Neural progenitor cell (in vitro differentiated cells): ENCODE results near the gene TSC2. TPM values are rescaled to one million over a fixed set of nuclear protein-coding genes. Genes with fewer than 3 reads are reported as not detected.

Source experiments
- DNase-seq: peaks from one replicate; pipeline ENCODE4 v3.0.0-alpha.2; 2016; ENCODE audit warnings: low spot score
- H2AFZ ChIP-seq: fragments of 200-600 bp; sonication (generic); replicated peaks from 2 replicates; pipeline ENCODE4 v1.6.1; 2016; ENCODE audit warnings: antibody characterized with exemption
- H3F3A ChIP-seq: fragments of 200-600 bp; sonication (generic); 2 replicates; pipeline ENCODE4 v1.6.1; 2016; ENCODE audit warnings: antibody characterized with exemption, low read depth
- H3K27ac ChIP-seq: fragments of 200-600 bp; sonication (generic); 2 replicates; pipeline ENCODE4 v1.5.1; 2016; ENCODE audit warnings: mild to moderate bottlenecking
- H3K27me3 ChIP-seq: fragments of 200-600 bp; sonication (generic); 2 replicates; pipeline ENCODE4 v1.6.1; 2016; ENCODE audit warnings: mild to moderate bottlenecking, moderate library complexity
- H3K36me3 ChIP-seq: fragments of 200-600 bp; sonication (generic); 2 replicates; pipeline ENCODE4 v1.5.1; 2016
- H3K4me1 ChIP-seq: fragments of 200-600 bp; sonication (generic); 2 replicates; pipeline ENCODE4 v1.6.1; 2016; ENCODE audit warnings: mixed run types
- H3K4me2 ChIP-seq: fragments of 200-600 bp; sonication (generic); 2 replicates; pipeline ENCODE4 v1.6.1; 2016
- H3K4me3 ChIP-seq: fragments of 200-600 bp; sonication (generic); 2 replicates; pipeline ENCODE4 v1.5.1; 2016
- H3K79me2 ChIP-seq: fragments of 200-600 bp; sonication (generic); 2 replicates; pipeline ENCODE4 v1.6.1; 2016; ENCODE audit warnings: low read depth
- H3K9ac ChIP-seq: fragments of 200-600 bp; sonication (generic); 2 replicates; pipeline ENCODE4 v1.6.1; 2016
- H3K9me3 ChIP-seq: fragments of 200-600 bp; sonication (generic); 2 replicates; pipeline ENCODE4 v1.5.1; 2016; ENCODE audit warnings: low read depth
- H4K20me1 ChIP-seq: fragments of 200-600 bp; sonication (generic); 2 replicates; pipeline ENCODE4 v1.6.1; 2016; ENCODE audit warnings: low read depth
- H3K27ac Mint-ChIP-seq: 3 replicates; pipeline ENCODE4 v1.8.0; 2021; ENCODE audit warnings: mixed read lengths
- H3K27me3 Mint-ChIP-seq: 2 replicates; pipeline ENCODE4 v1.8.0; 2022; ENCODE audit warnings: low read depth, mild to moderate bottlenecking, inconsistent platforms, moderate library complexity, mixed read lengths; ENCODE audit not compliant: insufficient read depth
- H3K36me3 Mint-ChIP-seq: 3 replicates; pipeline ENCODE4 v1.8.0; 2021; ENCODE audit warnings: mixed read lengths
- H3K4me1 Mint-ChIP-seq: 3 replicates; pipeline ENCODE4 v1.8.0; 2021; ENCODE audit warnings: mixed read lengths
- H3K4me3 Mint-ChIP-seq: 3 replicates; pipeline ENCODE4 v1.8.0; 2021; ENCODE audit warnings: mild to moderate bottlenecking, moderate library complexity, mixed read lengths
- H3K9me3 Mint-ChIP-seq: 3 replicates; pipeline ENCODE4 v1.8.0; 2020; ENCODE audit warnings: mixed read lengths
- EZH2 ChIP-seq: fragments of 200-600 bp; sonication (generic); IDR thresholded peaks from 2 replicates; pipeline ENCODE4 v1.6.1; 2017; ENCODE audit warnings: antibody characterized with exemption, mild to moderate bottlenecking, moderate library complexity
- EZH2phosphoT487 ChIP-seq: fragments of 200-600 bp; sonication (generic); IDR thresholded peaks from 2 replicates; pipeline ENCODE4 v1.6.1; 2017; ENCODE audit warnings: antibody characterized with exemption
- total RNA-seq: library from RNA; depleted of rRNA; stranded (reverse); fragments of >200 nt; gene quantifications from 2 replicates; pipeline ENCODE4 v1.2.3, GENCODE V29; 2015; ENCODE audit warnings: low replicate concordance
- TF ChIP-seq, protein P1 (sequence below): fragments of 200-600 bp; sonication (generic); IDR thresholded peaks from 2 replicates; pipeline ENCODE4 v1.5.1; 2017; ENCODE audit warnings: antibody characterized with exemption, mild to moderate bottlenecking

Gene TSC2
- total RNA-seq, 1 donor from 2014 or later: 55.1 TPM

DNA sequence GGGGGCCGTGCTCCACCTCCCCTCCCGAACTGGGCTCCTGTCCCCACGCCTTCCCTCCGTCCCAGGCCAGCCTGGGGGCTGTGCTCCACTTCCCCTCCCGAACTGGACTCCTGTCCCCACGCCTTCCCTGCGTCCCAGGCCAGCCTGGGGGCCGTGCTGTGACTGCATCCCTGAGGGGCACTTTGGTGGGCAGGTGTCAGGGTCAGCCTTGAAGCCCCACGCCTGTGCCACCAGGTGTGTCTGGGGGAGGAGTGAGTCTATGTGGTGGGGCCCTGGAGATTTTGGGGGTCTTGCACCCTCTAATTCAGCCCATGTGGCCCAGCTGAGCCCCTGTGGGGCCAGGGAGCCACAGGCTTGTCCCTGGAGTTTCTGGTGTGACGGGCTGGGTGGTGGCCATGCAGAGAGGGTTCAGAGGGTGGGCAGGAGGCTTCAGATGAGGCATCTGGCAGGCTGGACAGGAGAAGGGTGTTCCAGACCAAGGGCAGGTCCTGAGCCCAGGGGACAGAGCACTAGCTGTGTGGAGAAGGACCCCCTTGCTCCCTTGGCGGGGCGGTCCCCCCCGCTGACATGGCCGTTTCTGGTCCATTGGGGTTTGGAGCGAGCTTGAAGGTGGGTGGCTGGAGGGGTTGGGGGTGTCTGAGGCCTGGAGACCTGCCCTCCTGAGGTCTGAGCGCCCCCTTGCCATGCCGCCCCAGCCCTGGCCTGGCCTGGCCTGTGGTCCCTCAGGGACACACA lies 12.9 kb upstream of the TSC2 start:
- Histone ChIP-seq H3K36me3 (no peaks in the 10 kb centered on the region), H3K79me2 (no peaks in the 10 kb centered on the region), H3K4me2 (no peak overlapping the region), H3K4me3 (no peak overlapping the region), H3K27ac (no peak overlapping the region), H3F3A (no peaks in the 10 kb centered on the region), H3K9ac (peak overlapping the region; percentile 43), H4K20me1 (no peaks in the 10 kb centered on the region), H3K27me3 (no peaks in the 10 kb centered on the region), H2AFZ (no peak overlapping the region), H3K9me3 (no peaks in the 10 kb centered on the region), H3K4me1 (peaks cover 6% of the 10 kb centered on the region)
- no peak for TF ChIP-seq EZH2
- TF ChIP-seq, protein P1, sequence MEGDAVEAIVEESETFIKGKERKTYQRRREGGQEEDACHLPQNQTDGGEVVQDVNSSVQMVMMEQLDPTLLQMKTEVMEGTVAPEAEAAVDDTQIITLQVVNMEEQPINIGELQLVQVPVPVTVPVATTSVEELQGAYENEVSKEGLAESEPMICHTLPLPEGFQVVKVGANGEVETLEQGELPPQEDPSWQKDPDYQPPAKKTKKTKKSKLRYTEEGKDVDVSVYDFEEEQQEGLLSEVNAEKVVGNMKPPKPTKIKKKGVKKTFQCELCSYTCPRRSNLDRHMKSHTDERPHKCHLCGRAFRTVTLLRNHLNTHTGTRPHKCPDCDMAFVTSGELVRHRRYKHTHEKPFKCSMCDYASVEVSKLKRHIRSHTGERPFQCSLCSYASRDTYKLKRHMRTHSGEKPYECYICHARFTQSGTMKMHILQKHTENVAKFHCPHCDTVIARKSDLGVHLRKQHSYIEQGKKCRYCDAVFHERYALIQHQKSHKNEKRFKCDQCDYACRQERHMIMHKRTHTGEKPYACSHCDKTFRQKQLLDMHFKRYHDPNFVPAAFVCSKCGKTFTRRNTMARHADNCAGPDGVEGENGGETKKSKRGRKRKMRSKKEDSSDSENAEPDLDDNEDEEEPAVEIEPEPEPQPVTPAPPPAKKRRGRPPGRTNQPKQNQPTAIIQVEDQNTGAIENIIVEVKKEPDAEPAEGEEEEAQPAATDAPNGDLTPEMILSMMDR: no peak
- TF ChIP-seq EZH2phosphoT487: no peak
- Mint-ChIP-seq H3K4me3 (peak overlapping the region; percentile 30), H3K27ac (peak overlapping the region; percentile 57), H3K9me3 (no peaks in the 10 kb centered on the region), H3K4me1 (peaks cover 6% of the 10 kb centered on the region), H3K36me3 (no peaks in the 10 kb centered on the region), H3K27me3 (peaks cover 2% of the 10 kb centered on the region)
- DNase-seq: no peak

DNA sequence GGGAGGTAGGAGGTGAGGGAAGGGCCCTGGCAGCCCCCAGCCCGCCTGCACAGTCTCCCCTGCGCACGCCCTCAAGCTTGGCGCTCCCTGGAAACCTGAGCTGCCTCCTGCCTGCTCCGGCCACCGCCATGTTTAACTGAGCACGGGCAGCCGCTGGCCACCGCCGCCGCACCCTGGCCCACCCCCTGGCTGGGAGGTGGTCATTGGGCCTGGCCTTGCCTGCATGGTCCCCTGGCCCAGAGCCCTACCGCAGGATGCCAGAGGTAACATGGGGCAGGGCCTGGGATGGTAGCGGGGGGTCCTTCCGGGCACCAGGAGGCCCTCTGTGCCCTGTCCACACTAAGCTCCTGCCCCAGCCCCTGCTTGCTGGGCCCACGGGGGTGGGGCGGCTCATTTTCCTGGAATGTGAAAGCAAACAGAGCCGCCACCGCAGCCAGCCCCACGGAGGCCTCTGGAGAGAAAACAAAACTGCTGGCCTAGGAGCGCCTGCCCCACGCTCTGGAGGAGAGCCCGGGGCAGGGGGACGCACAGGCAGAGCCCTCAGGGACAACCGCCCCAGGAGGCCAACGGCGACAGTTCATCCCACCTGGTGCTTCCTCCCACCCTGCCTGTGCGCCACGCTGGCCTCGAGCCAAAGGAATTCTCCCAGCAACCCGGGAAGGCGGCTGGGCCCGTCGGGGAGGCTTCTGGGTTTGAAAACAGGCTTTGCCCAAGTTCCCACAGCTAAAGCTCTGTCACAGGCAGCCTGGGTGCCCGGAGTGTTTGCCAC lies 12.2 kb upstream of the TSC2 start:
- no peak overlapping the region for H3K27ac Mint-ChIP-seq

GRCh38 chr16:2036200-2036966 lies 11.4 kb upstream of the TSC2 start:
- Histone ChIP-seq H2AFZ (no peak overlapping the region), H3K4me1 (peaks cover 6% of the 10 kb centered on the region), H3K27ac (peak overlapping the region; percentile 72), H3K4me3 (no peak overlapping the region), H3K4me2 (no peak overlapping the region), H3K36me3 (no peaks in the 10 kb centered on the region), H3K9me3 (no peaks in the 10 kb centered on the region), H4K20me1 (no peaks in the 10 kb centered on the region), H3K9ac (peak overlapping the region; percentile 43), H3K79me2 (no peaks in the 10 kb centered on the region), H3F3A (no peaks in the 10 kb centered on the region), H3K27me3 (no peaks in the 10 kb centered on the region)
- no peaks in the 10 kb centered on the region for H3K9me3 Mint-ChIP-seq
- peaks cover 6% of the 10 kb centered on the region for H3K4me1 Mint-ChIP-seq
- no peak overlapping the region for H3K27ac Mint-ChIP-seq
- no peaks in the 10 kb centered on the region for H3K36me3 Mint-ChIP-seq
- peaks cover 2% of the 10 kb centered on the region for H3K27me3 Mint-ChIP-seq
- DNase-seq: no peak
- TF ChIP-seq EZH2 (no peak), EZH2phosphoT487 (no peak)
- TF ChIP-seq, protein P1: no peak
- H3K4me3 Mint-ChIP-seq: no peak overlapping the region

More for the DNA sequence above, 12.2 kb upstream of the TSC2 start:
- no peaks in the 10 kb centered on the region for H3F3A ChIP-seq
- H2AFZ ChIP-seq: no peak overlapping the region
- TF ChIP-seq, protein P1: no peak
- no peak for TF ChIP-seq EZH2phosphoT487
- no peak for TF ChIP-seq EZH2
- no peaks in the 10 kb centered on the region for H3K9me3 ChIP-seq
- Mint-ChIP-seq H3K4me1 (peaks cover 6% of the 10 kb centered on the region), H3K9me3 (no peaks in the 10 kb centered on the region), H3K4me3 (no peak overlapping the region), H3K27me3 (peaks cover 2% of the 10 kb centered on the region), H3K36me3 (no peaks in the 10 kb centered on the region)
- no peaks in the 10 kb centered on the region for H3K79me2 ChIP-seq
- H3K4me1 ChIP-seq: peaks cover 6% of the 10 kb centered on the region
- H3K4me3 ChIP-seq: no peak overlapping the region
- H3K27me3 ChIP-seq: no peaks in the 10 kb centered on the region
- H3K36me3 ChIP-seq: no peaks in the 10 kb centered on the region
- no peaks in the 10 kb centered on the region for H4K20me1 ChIP-seq
- H3K4me2 ChIP-seq: no peak overlapping the region
- H3K9ac ChIP-seq: peak overlapping the region; percentile 43
- peak; percentile 47 for DNase-seq
- H3K27ac ChIP-seq: peak overlapping the region; percentile 72
